Stimulated activated CD4-positive, alpha-beta T cell treated with anti-CD3 and anti-CD28 coated beads, TNF-alpha, amount 100 ng/mL, for 24 hours (primary cell): ENCODE data around the gene TMEM121.

ENCODE experiments used
- DNase-seq, 3 experiments: peaks; one replicate each; pipeline ENCODE4 v3.0.0-alpha.2; 2020; ENCODE audit warnings: low read depth in 3 of 3

TMEM121 gene

DNA sequence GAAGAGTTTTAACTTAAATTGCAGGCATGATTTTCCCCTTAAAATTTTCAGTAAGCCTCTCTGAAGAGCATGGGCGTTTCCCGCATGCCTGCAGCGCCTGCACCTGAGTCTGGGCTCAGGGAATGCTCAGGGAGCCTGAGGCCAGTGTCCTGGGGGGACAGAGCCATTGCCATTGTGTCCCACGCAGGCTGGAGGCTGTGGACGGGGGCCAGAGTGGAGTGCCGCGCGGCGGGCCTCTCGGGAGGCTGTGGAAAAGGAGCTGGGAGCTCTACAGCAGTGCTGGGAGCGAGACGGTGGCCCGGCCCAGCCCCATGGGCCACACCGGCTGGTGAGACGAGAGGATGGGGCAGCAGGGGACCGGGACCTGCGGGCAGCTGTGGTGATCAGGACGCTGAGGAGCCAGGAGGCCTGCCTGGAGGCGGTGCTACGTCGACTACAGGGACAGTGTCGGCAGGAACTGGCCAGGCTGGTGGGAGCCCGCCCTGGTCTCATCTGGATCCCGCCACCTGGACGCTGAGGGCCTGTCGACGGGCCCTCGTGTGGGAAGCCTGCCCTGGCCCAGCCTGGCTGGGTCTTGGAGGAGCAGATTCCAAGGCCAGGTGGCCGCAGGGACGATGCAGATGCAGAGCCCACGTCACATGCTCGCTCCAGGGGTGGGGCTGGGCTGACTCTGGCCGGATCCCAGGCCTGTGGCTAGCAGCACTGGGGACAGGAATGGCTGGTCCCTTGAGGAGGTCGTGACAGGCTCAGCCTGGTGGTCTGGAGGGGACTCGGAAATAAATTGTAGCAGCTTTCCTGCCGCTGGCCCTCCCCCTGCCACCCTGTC is 27.7 kb upstream of the TMEM121 start:
- no peak for DNase-seq

DNA sequence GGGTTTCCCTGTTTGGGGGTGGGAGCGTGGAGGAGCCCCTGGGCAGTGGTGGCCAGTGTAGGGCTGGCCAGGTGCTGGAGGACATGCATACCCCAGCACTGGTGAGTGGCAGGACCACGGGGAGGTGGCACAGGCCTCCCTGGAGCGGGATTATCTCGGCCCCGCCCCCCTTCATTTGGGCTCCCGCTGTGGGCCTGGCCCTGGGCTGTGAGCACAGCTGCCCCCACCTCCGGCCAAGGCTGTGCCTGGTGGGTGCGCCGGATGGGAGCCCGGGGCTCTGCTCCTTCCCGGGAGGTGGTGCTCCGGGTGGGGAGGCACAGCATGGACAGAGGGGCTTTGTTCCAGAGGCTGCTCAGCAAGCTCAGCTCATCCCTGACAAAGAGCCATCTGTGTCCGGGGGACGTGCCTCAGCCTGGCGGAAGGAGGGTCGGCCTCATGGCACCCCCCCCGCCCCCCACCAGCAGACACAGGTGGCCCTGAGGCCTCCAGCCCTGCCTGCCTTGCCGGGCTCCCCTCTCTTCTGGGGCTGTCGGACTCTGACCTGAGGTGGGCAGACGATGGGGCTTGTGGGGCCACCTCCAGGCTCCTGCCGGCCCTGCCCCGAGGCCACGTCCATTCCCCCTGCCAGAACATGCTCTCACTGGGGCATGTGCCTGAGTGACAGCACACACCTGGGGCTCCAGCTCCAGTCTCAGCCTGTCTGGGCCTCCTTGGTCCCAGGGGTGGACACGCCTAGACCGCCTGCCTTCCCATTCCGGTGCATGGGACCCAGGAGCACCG is 26.9 kb upstream of the TMEM121 start:
- DNase-seq: no peak

DNA sequence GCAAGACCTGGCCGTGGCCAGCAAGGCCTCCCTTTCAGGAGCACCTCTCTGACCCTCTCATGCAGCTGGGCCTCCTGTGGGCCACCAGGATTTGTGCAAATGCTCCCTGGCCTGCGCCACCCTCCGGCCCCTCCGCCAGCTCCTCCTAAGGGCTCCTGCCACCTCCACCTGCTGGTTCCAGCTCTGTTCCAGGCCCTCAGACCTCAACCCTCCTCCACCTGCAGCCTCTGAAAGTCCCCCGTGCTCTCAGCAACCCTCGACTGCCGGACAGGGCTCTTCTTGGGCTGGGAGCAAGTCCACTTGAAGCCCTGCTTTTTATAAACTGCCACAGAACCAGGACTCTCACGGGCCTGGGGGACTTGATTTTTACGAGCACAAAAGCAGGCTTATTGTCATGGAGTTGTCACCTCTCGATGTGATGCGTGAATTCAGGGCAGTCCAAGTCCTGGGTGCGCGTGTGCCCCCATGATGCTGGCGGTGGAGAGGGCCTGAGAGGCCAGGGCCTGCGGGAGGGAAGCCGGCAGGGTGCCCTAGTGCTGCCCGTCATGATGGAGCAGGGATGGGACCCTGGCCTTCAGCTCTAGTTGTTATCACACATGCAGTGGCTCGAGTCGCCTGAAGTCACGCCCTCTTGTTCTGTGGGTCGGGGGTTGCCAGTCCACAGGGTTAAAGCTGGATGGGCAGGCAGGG is 26.2 kb upstream of the TMEM121 start:
- no peak for DNase-seq

DNA sequence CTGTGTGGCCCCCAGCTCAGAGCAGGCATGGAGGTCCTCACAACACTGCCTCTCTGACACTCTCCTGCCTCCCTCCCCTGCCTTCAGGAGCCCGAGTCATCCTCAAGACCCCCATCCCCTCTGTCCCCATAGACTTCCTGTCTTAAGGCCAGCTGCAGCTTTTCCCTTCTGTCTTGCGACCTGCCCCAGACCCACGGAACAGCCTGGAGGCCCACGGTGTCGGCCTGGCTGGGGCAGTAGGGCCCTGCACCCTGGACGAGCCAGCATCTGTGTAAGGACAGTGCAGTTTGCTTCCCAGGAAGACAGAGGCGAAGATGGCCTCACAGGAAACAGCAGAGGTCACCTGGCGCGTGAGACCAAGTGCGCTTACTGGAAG is 25.7 kb upstream of the TMEM121 start:
- no peak for DNase-seq

DNA sequence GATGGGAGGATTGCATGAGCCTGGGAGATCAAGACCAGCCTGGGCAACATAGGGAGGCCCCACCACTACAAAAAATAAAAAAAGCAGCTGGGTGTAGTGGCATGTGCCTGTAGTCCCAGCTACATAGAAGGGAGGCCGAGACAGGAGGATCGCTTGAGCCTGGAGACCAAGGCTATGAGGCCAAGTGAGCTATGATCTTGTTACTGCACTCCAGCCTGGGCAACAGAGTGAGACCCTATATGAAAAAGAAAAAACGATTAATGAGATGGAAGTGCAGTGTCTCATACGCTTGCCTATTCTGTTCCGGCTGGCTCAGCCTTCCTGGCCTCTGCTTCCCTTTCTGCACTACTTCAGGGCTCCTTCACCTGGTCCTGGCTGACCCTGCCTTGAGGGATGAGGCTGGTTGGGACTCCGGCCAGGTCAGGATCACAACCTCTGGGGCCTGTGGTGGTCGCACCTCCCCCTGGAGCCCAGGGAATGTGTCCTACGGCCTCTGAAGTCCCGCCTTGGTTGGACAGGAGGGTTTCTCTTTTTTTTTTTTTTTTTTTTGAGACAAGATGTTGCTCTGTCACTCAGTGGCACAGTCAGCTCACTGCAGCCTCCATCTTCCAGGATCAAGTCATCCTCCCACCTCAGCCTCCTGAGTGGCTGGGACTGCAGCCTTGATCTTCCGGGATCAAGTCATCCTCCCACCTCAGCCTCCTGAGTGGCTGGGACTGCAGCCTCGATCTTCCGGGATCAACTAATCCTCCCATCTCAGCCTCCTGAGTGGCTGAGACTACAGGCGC is 24.7 kb upstream of the TMEM121 start:
- no peak for DNase-seq

DNA sequence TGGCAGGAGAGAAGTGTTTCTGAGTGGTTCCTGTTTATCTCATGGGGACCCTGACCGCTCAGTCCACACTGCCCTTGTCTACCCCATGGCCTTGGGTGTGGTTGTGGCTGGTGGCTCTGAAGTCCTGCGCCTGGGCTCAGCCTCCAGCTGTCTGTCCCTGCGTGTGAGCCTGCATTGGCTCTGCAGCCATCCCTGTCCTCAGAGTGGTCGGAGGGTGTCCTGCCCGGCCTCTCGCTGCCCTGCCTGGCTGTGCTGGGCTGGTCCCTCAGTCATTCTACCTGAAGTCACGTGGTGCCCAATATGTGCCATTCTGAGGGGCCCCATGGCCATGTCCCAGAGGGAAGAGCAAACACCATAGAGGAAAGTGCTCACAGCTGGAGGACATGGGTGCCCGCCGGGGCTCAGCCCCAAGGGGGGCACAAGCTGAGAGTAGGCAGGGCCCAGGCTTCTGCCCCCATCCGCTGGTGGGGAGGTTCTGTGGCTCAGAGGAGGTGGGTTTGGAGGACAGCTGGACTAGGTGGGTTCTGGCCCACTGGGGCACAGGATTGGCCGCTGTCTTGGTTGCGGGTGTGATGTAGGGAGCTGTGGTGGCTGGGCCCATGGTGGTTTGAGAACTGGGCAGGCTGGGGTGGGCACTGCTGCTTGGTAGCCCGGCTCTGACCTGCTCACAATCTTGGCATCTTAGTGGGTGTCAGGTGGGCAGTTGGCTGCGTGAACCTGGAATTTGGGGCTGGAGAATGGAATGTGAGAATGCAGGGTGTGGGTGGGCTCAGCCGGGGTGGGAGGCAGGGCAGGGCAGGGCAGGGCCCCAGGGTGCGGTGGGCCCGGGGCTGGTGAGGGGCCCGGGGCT is 23.7 kb upstream of the TMEM121 start:
- no peak for DNase-seq

DNA sequence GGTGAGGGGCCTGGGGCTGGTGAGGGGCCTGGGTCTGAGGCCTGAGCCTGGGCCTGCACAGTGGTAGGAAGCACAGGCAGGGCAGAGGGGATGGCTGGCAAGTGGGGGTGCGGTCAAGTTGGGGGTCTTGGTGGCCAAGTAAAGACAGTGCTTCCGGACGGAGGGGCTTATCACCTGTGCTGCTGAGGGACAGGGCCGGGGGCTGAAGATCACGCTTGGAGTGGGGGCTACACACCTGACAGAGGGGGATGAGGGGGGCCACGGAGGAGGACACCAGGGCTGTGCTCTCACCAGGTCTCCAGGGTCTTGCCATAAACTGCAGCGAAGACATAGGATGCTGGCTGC is 23.1 kb upstream of the TMEM121 start:
- no peak for DNase-seq

DNA sequence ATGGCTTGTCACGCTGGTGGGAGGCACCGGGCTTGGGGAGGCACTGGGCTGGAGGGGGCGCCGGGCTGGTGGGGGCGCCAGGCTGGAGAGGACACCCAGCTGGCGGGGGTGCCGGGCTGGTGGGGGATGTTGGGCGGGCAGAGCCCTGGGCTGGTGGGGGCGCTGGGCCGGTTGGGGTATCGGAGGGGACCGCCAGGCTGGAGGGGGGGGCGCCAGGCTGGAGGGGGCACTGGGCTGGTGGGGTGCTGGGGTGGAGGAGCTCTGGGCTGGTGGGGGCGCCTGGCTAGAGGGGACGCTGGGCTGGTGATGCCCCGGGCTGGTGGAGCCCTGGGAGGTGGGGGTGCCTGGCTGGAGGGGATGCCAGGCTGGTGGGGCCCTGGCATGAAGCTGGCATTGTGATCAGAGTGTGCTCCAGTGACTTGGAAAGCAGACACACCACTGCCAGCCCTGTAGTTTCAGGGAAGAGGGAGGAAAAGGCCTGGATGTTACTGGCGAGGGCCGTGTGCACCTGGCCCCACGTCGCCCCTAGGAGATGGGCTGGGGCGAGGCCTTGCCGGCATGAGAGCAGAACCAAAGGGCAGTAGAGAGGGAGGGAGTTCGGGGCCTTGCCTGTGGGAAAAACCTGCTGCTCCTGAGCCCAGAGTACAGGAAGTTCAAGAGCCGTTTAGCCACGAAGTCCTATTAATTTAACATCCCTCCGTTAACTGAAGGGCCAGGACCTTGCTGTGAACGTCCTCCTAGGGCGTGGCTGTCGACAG is 22.3 kb upstream of the TMEM121 start:
- no peak for DNase-seq

DNA sequence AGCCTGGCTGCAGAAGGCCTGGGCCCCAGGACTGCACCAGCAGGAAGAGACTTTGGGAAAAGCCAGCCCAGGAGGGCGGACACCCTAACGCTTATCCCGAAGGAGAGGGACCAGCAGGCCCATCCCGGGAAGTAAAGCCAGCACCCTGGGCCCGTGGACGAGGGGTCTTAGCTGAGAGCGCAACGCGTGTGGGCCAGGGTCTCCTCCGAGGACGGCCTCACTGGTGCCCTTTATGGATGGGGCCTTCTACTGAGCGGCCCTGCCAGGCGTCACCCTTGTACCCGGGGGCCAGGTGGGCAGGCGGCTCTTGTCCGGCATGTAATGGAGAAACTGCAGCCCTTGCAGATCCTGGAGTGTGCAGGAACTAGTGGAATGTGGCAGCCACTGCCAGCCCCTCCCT is 21.3 kb upstream of the TMEM121 start:
- no peak for DNase-seq

DNA sequence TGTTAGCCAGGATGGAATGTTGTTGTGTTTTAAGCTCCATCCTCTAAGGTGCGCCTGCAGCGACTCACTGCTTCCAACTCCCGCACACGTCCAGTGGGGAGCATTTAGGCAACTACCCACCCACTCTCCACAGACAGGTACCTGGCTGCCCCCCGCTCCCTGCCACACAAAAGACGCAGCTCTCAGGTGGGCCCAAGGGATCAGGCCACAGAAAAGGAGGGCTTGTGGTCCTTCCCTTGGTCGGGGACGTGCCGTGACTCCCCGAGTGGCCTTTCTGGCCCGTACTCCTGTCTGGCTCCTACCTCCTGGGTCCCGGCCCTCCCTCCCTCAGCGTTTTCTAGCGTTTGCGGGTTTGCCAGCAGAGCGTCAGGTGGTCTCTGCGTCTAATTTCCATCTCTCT is 19.1 kb upstream of the TMEM121 start:
- no peak for DNase-seq

DNA sequence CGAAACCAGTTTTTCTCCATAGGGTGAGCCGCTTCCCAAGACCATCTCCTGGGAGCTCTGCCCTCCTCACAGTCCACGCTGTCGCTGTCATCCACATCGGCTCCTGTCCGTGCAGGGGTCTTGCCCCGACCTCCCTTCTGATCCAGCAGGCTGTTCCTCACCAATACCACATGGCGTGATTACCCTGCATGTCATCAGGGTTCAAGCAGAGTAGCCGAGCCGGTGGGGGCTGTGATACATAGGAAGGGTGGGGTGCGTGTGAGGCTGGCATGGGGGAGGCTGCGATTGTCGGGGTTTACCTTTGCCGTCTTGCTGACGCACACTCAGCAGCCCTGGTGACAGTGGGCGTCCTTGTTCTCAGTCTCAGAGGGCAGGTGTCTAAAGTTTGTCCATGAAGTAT is 18.3 kb upstream of the TMEM121 start:
- no peak for DNase-seq

DNA sequence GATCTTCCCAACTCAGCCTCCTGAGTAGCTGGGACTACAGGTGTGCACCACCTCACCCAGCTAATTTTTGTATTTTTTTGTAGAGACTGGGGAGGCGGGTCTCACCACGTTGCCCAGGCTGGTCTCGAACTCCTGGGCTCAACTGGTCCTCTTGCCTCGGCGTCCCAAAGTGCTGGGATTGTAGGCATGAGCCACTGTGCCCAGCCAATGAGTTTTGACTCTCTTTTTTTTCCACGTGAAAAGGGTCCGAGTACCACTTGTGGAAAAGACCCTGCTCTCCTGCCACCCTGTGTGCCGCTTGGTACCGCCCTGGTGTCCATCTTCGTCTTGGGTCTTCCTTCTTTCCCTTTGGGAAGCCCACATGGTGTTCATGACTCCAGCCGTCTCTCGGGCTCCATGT is 17.8 kb upstream of the TMEM121 start:
- no peak for DNase-seq

DNA sequence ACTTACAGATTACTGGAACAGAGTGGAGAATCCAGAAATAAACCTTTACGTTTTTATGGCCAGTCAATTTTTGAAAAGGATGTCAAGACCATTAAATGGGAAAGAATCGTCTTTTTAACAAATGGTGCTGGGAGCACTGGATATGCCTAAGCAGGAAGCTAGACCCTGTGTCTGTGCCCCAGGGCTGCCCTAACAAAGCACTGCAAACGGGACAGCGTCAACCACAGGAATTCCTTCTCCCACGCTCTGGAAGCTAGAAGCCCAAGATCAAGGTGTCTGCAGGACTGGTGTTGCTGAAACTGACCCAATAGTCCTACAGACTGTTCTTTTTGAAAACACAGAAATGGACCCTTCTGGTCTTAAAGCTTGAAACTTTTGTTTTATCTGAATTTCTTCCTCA is 9.3 kb upstream of the TMEM121 start:
- DNase-seq: no peak

DNA sequence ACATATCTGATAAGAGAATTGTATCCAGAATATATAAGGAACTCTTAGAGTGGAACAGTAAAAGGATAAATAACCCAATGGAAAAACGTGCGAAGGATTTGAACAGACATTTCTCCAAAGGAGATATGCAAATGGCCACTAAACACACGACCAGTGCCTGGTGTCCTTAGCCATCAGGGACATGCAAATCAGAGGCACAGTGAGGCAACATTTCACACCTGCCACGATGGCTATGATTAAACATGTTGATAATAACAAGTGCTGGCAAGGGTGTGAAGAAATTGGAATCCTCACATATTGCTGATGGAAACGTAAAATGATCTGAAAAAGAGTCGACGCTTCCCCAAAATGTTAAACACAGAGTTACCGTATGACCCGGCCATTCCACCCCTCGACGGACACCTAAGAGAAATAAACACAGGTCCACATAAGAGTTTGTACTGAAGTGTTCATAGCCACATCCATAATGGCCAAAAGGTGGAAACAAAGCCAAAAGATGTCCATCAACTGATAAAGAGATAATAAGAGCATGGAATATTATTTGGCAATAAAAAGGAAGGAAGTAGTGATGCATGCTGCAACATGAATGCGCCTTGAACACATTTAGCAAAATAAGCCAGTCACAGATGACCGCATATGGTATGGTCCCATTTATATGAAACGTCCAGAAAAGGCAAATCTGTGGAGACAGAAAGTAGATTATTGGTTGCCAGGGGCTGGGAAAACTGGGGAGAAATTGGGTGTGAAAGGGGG is 6.3 kb upstream of the TMEM121 start:
- DNase-seq: no peak

DNA sequence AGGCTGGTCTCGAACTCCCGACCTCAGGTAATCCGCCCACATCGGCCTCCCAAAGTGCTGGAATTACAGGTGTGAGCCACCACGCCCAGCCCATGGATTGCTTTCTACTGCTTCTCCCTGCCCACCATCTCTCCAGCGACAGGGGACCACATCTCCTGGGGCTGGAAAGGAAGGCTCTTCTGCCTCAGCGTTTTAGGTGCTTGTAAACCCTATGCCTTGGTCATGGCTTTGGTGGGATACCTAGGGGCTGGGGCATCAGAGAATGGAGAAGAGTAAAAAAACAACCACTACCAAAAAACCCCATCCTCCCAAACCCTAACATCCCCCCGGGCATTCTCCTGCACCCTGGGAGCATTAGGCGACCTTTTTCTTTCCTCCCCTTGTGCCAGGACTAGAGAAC is 1.1 kb upstream of the TMEM121 start:
- no peak for DNase-seq

DNA sequence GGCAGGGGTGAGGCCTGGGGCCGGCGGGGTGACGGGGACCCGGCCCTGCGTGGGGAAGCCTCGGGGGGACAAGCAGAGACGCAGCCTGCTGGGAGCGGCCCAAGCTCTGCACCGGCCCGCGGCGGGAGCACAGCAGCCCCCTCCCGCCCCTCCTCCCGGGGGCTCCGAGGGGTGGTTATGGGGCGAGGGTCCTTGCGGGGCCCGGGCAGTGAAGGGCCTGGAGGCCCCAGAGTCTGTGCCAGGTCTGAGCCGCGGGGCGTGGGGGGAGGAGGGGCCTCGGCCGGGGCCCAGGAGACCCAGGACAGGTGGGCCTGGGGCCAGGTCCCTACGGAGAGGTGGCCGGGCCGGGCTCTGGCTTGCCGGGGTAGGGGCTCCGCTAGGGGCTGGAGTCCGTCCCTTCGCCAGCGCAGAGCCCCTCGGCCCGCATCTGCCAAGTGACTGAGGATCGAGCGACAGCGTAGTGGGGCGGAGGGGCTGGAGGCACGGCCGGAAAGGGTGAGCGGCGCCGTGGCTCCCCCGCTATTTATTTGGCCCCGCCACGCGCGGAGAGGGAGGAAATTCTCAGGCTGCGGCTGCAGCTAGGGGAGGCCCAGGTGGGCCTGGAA is 495 bp downstream of the TMEM121 start:
- DNase-seq: no peak

DNA sequence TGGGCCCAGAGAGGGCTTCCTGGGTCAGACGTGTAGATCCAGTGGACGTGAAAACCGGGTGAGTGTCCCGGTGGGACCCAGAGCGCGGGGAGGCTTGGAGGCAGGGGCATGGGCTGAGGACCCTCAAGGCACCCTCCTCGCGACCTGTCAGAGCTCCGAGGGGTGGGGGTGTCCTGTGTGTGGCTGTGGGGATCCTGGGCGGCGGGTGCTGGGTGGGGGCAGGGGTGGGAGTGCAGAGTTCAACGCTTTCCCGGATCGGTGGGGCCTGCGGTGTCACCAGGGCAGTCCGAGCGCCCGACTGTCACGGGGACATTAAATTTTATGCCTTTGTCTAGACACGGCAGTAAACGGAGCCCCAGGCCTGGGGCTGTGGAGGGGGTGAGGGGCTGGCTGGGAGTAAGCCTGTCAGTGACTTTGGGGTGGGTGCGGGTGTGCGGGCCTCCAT is 1.0 kb downstream of the TMEM121 start:
- DNase-seq: no peak

DNA sequence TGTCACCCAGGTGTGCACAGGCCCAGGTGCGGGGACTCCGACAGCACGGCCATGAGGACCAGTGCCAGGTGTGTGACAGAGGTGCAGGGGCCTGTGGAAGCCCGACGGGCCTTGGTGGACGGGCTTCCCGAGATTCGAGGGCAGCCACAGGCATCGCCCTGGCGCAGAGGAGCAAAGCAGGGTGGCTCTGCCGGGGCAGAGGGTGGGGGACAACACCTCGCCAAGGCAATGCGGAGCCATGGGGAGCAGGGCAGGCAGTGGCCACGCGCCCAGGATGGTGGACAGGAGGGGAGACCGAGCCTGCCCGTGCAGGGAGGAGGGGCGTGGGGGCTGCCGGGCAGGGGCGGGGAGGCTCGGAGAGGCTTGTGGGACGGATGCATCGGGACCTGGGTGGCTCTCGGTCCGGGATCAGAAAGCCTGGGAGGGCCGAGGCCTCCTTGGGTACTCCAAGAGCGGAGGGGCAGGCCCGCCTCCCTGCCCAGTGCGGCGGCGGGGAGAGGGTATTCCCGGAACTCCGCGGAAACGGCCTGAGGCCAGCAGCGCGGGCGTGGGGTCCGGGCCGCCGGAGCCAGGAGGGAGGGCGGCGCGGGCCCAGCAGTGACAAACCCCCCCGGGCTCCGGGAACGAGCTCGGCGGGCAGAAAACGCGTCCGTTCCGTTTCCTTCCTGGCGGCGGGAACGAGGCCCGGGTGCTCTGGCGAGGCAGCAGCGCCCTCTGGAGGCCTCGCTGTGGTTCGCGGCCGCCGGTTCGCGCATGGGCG is 1.6 kb downstream of the TMEM121 start:
- DNase-seq: peak; percentile 61 to 81 (median 64)
